Uterus (tissue), 2 donors: ENCODE data around the gene AQP9.

Experiments
- POLR2A ChIP-seq, 2 donors: fragments of 450-650 bp; IDR thresholded peaks; one replicate each; pipeline ENCODE4 v1.6.1; 2016; ENCODE audit warnings: antibody characterized with exemption in 2 of 2, mild to moderate bottlenecking in 1 of 2, moderate library complexity in 1 of 2
- TF ChIP-seq, protein P1 (sequence below), 4 experiments: fragments of 200-600 bp in 2 of 4; fragments of 450-650 bp in 2 of 4; sonication (generic) in 2 of 4; IDR thresholded peaks; one replicate each; pipeline ENCODE4 v1.5.1; 2016 to 2019; ENCODE audit warnings: antibody characterized with exemption in 4 of 4, mild to moderate bottlenecking in 2 of 4, moderate library complexity in 1 of 4

DNA sequence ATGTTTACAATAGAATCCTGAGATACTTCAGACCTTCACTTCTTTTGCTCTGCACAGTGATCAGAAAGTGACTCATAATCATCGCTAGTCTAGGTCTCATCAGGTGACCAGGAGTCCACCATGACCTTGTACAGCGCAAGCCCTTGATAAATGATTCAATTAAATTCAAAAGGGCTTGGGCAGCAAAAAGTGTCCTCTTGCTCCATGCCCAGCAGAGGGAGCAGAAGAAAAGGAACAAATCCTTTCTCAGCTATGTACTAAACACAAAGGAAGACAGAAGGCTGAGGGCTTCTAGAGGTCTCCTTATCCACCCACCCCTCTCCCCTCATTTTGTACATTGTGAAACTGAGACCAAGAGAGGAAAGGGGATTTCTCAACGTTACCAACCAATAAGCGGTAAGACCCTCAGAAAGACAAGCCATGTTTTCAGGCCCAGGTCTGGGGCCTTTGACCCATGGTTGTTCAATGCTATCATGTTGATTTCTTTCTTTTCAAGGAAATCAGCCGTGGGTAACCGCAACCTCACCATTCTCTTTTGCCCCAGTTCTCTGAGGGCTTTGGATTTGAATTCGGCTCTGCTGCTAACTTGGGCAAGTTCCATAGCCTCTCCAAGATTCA lies 74.8 kb downstream of the AQP9 start:
- TF ChIP-seq, protein P1, sequence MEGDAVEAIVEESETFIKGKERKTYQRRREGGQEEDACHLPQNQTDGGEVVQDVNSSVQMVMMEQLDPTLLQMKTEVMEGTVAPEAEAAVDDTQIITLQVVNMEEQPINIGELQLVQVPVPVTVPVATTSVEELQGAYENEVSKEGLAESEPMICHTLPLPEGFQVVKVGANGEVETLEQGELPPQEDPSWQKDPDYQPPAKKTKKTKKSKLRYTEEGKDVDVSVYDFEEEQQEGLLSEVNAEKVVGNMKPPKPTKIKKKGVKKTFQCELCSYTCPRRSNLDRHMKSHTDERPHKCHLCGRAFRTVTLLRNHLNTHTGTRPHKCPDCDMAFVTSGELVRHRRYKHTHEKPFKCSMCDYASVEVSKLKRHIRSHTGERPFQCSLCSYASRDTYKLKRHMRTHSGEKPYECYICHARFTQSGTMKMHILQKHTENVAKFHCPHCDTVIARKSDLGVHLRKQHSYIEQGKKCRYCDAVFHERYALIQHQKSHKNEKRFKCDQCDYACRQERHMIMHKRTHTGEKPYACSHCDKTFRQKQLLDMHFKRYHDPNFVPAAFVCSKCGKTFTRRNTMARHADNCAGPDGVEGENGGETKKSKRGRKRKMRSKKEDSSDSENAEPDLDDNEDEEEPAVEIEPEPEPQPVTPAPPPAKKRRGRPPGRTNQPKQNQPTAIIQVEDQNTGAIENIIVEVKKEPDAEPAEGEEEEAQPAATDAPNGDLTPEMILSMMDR (IDR thresholded peaks at IDR 0.05), result peak in 2 of 4 experiments; percentile 28 to 32
- TF ChIP-seq POLR2A (IDR thresholded peaks at IDR 0.05), result no peak
